Colonic mucosa (tissue), 4 donors: ENCODE measurements around the gene PRKN. TPM values are rescaled to one million over a fixed set of nuclear protein-coding genes. Genes with fewer than 3 reads are reported as not detected.

Experiments
- DNase-seq: peaks from one replicate; pipeline ENCODE4 v3.0.0-alpha.2; 2020
- H3K27ac ChIP-seq: fragments of 200-600 bp; one replicate; pipeline ENCODE4 v1.8.0; 2021
- H3K27me3 ChIP-seq: fragments of 200-600 bp; one replicate; pipeline ENCODE4 v1.8.0; 2021
- H3K36me3 ChIP-seq: fragments of 200-600 bp; one replicate; pipeline ENCODE4 v1.8.0; 2021
- H3K4me1 ChIP-seq: fragments of 200-600 bp; one replicate; pipeline ENCODE4 v1.8.0; 2021; ENCODE audit warnings: mild to moderate bottlenecking
- H3K4me3 ChIP-seq: fragments of 200-600 bp; one replicate; pipeline ENCODE4 v1.8.0; 2021
- H3K9ac ChIP-seq, 2 donors: one replicate each; pipeline ENCODE4 v1.7.0; 2013; ENCODE audit warnings: control low read depth in 2 of 2, low read depth in 2 of 2, low read length in 2 of 2
- H3K9me3 ChIP-seq: fragments of 200-600 bp; one replicate; pipeline ENCODE4 v1.8.0; 2021
- CTCF ChIP-seq: fragments of 200-600 bp; IDR thresholded peaks from one replicate; pipeline ENCODE4 v1.8.0; 2022; ENCODE audit warnings: antibody characterized with exemption, mild to moderate bottlenecking
- intact Hi-C: fragments of 100-400 bp; cut with DNase I; formaldehyde crosslinking; loops from one replicate; pipeline ENCODE4 v1.14.1; 2022
- total RNA-seq, 2 donors: library from RNA; stranded (reverse); fragmentation: NEBNext Ultra II Directional in 1 of 2; extraction: Animal tissue kit (Norgen Biotek cat#: 25700) in 1 of 2; gene quantifications; one replicate each; pipeline ENCODE4 v1.2.1, GENCODE V29; 2021
- donor health status: healthy.
- donor health status: DM: no; HTN: no; CAD: no.
- donor health status: DM: no; HTN: no; CAD: no.

Gene PRKN
- total RNA-seq, 2 donors from 2014 or later: 3.7 to 8.1 TPM

- H3K4me3 ChIP-seq: no peak overlapping the region
- H3K9me3 ChIP-seq: no peaks in the 10 kb centered on the region
- TF ChIP-seq CTCF: no peak
- no peak overlapping the region for H3K27ac ChIP-seq
- H3K36me3 ChIP-seq: no peaks in the 10 kb centered on the region
- no peaks in the 10 kb centered on the region for H3K4me1 ChIP-seq
- intact Hi-C loops: no loop called here
- H3K9ac ChIP-seq: no peak overlapping the region
- no peaks in the 10 kb centered on the region for H3K27me3 ChIP-seq
- DNase-seq: no peak
Observed at GRCh38 chr6:161984713-161985112, 742.9 kb downstream of the PRKN start.

- Histone ChIP-seq H3K27me3 (no peaks in the 10 kb centered on the region), H3K9ac (no peak overlapping the region), H3K4me3 (no peak overlapping the region), H3K27ac (no peak overlapping the region), H3K36me3 (no peaks in the 10 kb centered on the region), H3K9me3 (no peaks in the 10 kb centered on the region), H3K4me1 (no peaks in the 10 kb centered on the region)
- no peak for DNase-seq
- intact Hi-C loops: no loop called here
- no peak for TF ChIP-seq CTCF
Observed at GRCh38 chr6:161976553-161976952, 751.0 kb downstream of the PRKN start.

GRCh38 chr6:161973064-161973463 lies 754.5 kb downstream of the PRKN start:
- H3K4me1 ChIP-seq: no peaks in the 10 kb centered on the region
- intact Hi-C loops: no loop called here
- H3K9me3 ChIP-seq: no peaks in the 10 kb centered on the region
- H3K36me3 ChIP-seq: no peaks in the 10 kb centered on the region
- H3K27ac ChIP-seq: no peak overlapping the region
- H3K4me3 ChIP-seq: no peak overlapping the region
- TF ChIP-seq CTCF: no peak
- DNase-seq: no peak
- no peaks in the 10 kb centered on the region for H3K27me3 ChIP-seq
- H3K9ac ChIP-seq: no peak overlapping the region

GRCh38 chr6:161971043-161971442 lies 756.5 kb downstream of the PRKN start:
- no peak for DNase-seq
- no peak overlapping the region for H3K9ac ChIP-seq
- H3K4me1 ChIP-seq: no peaks in the 10 kb centered on the region
- intact Hi-C loops: no loop called here
- no peak overlapping the region for H3K4me3 ChIP-seq
- no peaks in the 10 kb centered on the region for H3K27me3 ChIP-seq
- H3K36me3 ChIP-seq: no peaks in the 10 kb centered on the region
- no peaks in the 10 kb centered on the region for H3K9me3 ChIP-seq
- no peak for TF ChIP-seq CTCF
- H3K27ac ChIP-seq: no peak overlapping the region

- intact Hi-C loops: no loop called here
- H3K9ac ChIP-seq: no peak overlapping the region
- no peak overlapping the region for H3K27ac ChIP-seq
- H3K9me3 ChIP-seq: no peaks in the 10 kb centered on the region
- no peak for DNase-seq
- no peaks in the 10 kb centered on the region for H3K27me3 ChIP-seq
- TF ChIP-seq CTCF: no peak
- H3K4me1 ChIP-seq: no peaks in the 10 kb centered on the region
- H3K36me3 ChIP-seq: no peaks in the 10 kb centered on the region
- no peak overlapping the region for H3K4me3 ChIP-seq
Observed at GRCh38 chr6:161963634-161964234, 763.8 kb downstream of the PRKN start.
